Neuron (in vitro differentiated cells): ENCODE data around the gene SERPINA6.
"Not testable (repeated sequence)": the region's sequence is repeated elsewhere in the genome, so short reads cannot be mapped to it uniquely, and the experiment has no call there.

Experiments
- H2AFZ ChIP-seq: one replicate; pipeline ENCODE4 v1.6.1; 2013; ENCODE audit warnings: low read depth, mild to moderate bottlenecking, inconsistent platforms, low read length, moderate library complexity
- H3K27me3 ChIP-seq: one replicate; pipeline ENCODE4 v1.6.1; 2013; ENCODE audit warnings: low read length; ENCODE audit not compliant: insufficient read depth
- H3K36me3 ChIP-seq: one replicate; pipeline ENCODE4 v1.6.1; 2013; ENCODE audit warnings: low read length; ENCODE audit not compliant: insufficient read depth
- H3K4me1 ChIP-seq: one replicate; pipeline ENCODE4 v1.6.1; 2013; ENCODE audit warnings: low read length; ENCODE audit not compliant: insufficient read depth
- H3K4me3 ChIP-seq: 2 replicates; pipeline ENCODE4 v1.5.1; 2013; ENCODE audit warnings: mild to moderate bottlenecking, low read length, moderate library complexity
- H3K9me3 ChIP-seq: one replicate; pipeline ENCODE4 v1.6.1; 2013; ENCODE audit warnings: low read length

The SERPINA6 gene

GRCh38 chr14:94290197-94290596 lies 32.9 kb downstream of the SERPINA6 start:
- Histone ChIP-seq H2AFZ (no peak overlapping the region), H3K27me3 (no peaks in the 10 kb centered on the region), H3K36me3 (no peaks in the 10 kb centered on the region)

GRCh38 chr14:94288610-94289465 lies 34.3 kb downstream of the SERPINA6 start:
- Histone ChIP-seq H3K36me3 (no peaks in the 10 kb centered on the region), H2AFZ (no peak overlapping the region), H3K27me3 (no peaks in the 10 kb centered on the region), H3K4me1 (no peaks in the 10 kb centered on the region), H3K9me3 (no peaks in the 10 kb centered on the region), H3K4me3 (no peak overlapping the region)

More at GRCh38 chr14:94290197-94290596, 32.9 kb downstream of the SERPINA6 start:
- Histone ChIP-seq H3K4me3 (no peak overlapping the region), H3K4me1 (no peaks in the 10 kb centered on the region), H3K9me3 (no peaks in the 10 kb centered on the region)

DNA sequence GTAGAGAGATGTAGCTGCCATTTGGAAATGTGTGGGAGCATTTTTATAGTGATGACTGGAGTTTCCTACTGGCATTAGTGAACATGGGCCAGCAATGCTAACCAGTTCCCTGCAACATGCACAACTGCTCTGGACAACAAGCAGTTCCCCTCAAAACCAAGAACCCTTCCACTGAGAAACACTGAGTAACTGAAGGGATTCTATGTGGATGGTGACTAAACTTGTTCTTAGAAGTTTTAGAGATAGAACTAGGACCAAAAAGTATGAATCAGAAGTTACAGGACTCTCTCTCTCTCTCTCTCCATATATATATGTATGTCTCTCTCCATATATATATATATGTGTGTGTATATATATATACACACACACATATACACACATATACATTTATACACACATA lies 38.0 kb downstream of the SERPINA6 start:
- Histone ChIP-seq H3K27me3 (no peaks in the 10 kb centered on the region), H3K4me3 (no peak overlapping the region), H2AFZ (no peak overlapping the region), H3K9me3 (no peaks in the 10 kb centered on the region), H3K4me1 (no peaks in the 10 kb centered on the region), H3K36me3 (no peaks in the 10 kb centered on the region)

GRCh38 chr14:94284221-94284620 lies 38.9 kb downstream of the SERPINA6 start:
- Histone ChIP-seq H3K4me3 (no peak overlapping the region), H2AFZ (no peak overlapping the region), H3K9me3 (no peaks in the 10 kb centered on the region), H3K4me1 (no peaks in the 10 kb centered on the region), H3K27me3 (no peaks in the 10 kb centered on the region), H3K36me3 (no peaks in the 10 kb centered on the region)

GRCh38 chr14:94282991-94283723 lies 40.0 kb downstream of the SERPINA6 start:
- no peaks in the 10 kb centered on the region for H3K4me1 ChIP-seq
- H3K4me3 ChIP-seq, result no peak overlapping the region
- no peaks in the 10 kb centered on the region for H3K9me3 ChIP-seq
- H2AFZ ChIP-seq, result no peak overlapping the region
- no peaks in the 10 kb centered on the region for H3K27me3 ChIP-seq
- H3K36me3 ChIP-seq, result no peaks in the 10 kb centered on the region

DNA sequence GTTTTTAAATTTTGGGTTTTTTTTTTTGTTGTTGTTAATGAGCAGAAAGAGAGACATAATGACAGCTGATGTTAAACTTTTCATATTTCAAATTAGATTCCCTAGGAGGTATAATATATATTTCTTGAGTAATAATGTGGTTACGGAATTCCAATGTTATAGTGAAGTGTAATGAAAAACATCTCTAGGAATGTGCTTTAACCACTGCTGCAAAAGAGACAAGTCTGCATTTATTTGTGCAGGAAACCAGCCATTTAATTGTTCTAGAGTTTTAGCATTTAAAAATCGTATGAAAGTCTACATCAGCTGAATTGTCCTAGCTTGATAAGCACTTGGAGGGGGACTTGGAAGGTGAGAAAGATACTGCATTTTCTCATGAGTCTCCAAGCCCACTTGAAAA lies 44.4 kb downstream of the SERPINA6 start:
- Histone ChIP-seq H2AFZ (no peak overlapping the region), H3K9me3 (no peaks in the 10 kb centered on the region), H3K4me3 (no peak overlapping the region), H3K36me3 (no peaks in the 10 kb centered on the region), H3K27me3 (no peaks in the 10 kb centered on the region), H3K4me1 (no peaks in the 10 kb centered on the region)

DNA sequence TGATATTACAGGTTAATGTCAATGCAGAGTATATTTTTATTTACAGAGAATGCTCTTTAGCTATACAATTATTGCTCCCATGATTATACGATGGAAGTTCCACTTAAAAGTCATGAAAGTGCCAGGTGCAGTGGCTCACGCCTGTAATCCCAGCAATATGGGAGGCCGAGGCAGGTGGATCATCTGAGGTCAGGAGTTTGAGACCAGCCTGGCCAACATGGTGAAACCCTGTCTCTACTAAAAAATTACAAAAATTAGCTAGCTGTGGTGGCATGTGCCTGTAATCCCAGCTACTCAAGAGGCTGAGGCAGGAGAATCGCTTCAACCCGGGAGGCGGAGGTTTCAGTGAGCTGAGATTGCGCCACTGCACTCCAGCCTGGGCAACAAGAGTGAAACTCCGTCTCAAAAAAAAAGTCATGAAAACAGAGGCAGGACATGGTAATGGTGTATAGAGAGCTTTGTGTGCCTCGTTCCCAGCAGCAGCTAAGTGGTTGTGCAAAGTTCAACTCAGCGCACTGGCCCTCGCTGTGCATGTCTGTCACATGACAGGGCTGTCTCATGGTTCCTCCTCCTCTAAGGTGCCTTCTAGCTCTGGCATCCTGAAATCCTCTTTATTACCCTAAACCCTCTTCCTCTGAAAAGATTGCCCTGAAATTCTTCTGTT lies 46.1 kb downstream of the SERPINA6 start:
- not testable (repeated sequence) for H3K9me3 ChIP-seq, H3K36me3 ChIP-seq, H3K27me3 ChIP-seq, H2AFZ ChIP-seq, H3K4me3 ChIP-seq, H3K4me1 ChIP-seq

GRCh38 chr14:94269156-94269555 lies 54.0 kb downstream of the SERPINA6 start:
- no peaks in the 10 kb centered on the region for H3K9me3 ChIP-seq
- peaks cover 3% of the 10 kb centered on the region for H3K4me1 ChIP-seq
- H2AFZ ChIP-seq, result no peak overlapping the region
- H3K36me3 ChIP-seq, result no peaks in the 10 kb centered on the region
- H3K27me3 ChIP-seq, result no peaks in the 10 kb centered on the region
- no peak overlapping the region for H3K4me3 ChIP-seq

GRCh38 chr14:94268582-94268981 lies 54.6 kb downstream of the SERPINA6 start:
- H2AFZ ChIP-seq, H3K36me3 ChIP-seq, H3K4me1 ChIP-seq, H3K27me3 ChIP-seq, H3K9me3 ChIP-seq, H3K4me3 ChIP-seq: not testable (repeated sequence)

- no peaks in the 10 kb centered on the region for H3K27me3 ChIP-seq
- H3K36me3 ChIP-seq, result no peaks in the 10 kb centered on the region
- H3K4me1 ChIP-seq, result peaks cover 3% of the 10 kb centered on the region
- no peak overlapping the region for H3K4me3 ChIP-seq
- no peak overlapping the region for H2AFZ ChIP-seq
- no peaks in the 10 kb centered on the region for H3K9me3 ChIP-seq
Measured at GRCh38 chr14:94267352-94267751, 55.8 kb downstream of the SERPINA6 start.

GRCh38 chr14:94264195-94264594 lies 58.9 kb downstream of the SERPINA6 start:
- H2AFZ ChIP-seq, H3K4me1 ChIP-seq, H3K9me3 ChIP-seq, H3K27me3 ChIP-seq, H3K36me3 ChIP-seq, H3K4me3 ChIP-seq: not testable (repeated sequence)
